Right ventricle myocardium inferior (tissue), 1 donor: Measurements from ENCODE around the gene POLK. TPM values are rescaled to one million over a fixed set of nuclear protein-coding genes. Genes with fewer than 3 reads are reported as not detected.
A peak's percentile ranks its signal among the peaks of the same experiment; 100 is the strongest.
"Not testable (repeated sequence)": the region's sequence is repeated elsewhere in the genome, so short reads cannot be mapped to it uniquely, and the experiment has no call there.

Source experiments
- ATAC-seq: fragments of 200-7000 bp; cut with Tn5 transposase; one replicate; pipeline ENCODE4 v1.9.1; 2020; ENCODE audit warnings: mild to moderate bottlenecking, moderate library complexity
- DNase-seq: peaks from one replicate; pipeline ENCODE4 v3.0.0; 2021; ENCODE audit errors: missing footprints
- intact Hi-C: fragments of 100-400 bp; cut with DNase I; formaldehyde crosslinking; loops from one replicate; pipeline ENCODE4 v1.11.0; 2022
- total RNA-seq: library from RNA; stranded (reverse); fragmentation: NEBNext Ultra II Directional; extraction: Animal tissue kit (Norgen Biotek cat#: 25700); gene quantifications from one replicate; pipeline ENCODE4 v1.2.1, GENCODE V29; 2021
- donor health status: DM: no; HTN: yes; CAD: no; lungs with severe emphysema.

POLK gene
- total RNA-seq, 1 donor from 2014 or later = 20.1 TPM

DNA sequence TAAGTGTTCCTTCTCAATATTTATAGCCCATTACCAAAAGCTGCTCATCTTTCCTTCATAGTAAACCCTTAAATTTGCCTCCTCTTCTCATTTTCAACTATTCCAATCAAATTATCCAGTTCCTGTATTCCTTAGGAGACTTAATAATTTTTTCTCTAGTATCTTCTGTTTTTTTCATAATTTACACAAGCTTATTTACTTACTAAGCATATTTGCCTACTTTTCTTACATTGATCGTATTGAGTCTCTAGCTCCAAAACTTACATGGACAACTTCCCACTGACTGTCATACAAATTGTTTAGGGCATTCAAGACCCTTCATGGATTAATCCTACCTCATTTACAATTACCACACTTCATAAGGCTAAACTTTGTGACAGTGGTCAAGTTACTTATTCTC is 3.9 kb upstream of the POLK start:
- DNase-seq = no peak
- intact Hi-C loops = loop anchor here (5.0 kb wide), 1 partner anchor 171 kb away; the partner anchor contains the start of gene HMGCR
- ATAC-seq = no peak

DNA sequence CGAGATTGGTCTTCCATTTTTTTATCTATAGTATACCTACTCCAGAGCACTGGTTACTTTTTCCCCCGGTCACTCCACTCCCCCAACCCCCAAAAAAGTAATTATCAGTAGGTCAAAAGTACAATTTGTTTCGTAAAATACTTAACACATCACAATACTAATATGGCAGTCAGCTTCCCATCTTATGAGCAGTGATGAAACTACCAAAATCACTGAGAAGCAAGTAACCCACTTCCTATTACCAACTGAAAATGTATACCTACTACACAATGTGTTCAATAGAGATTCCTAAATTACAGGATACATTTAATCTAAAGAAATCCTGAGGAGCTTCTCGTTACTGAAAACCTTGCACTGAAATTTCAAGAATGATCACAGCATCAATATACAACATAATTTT is 2.1 kb upstream of the POLK start:
- intact Hi-C loops = loop anchor here (5.0 kb wide), 1 partner anchor 172 kb away; the partner anchor contains the start of gene HMGCR
- ATAC-seq (no peak), DNase-seq (no peak)

DNA sequence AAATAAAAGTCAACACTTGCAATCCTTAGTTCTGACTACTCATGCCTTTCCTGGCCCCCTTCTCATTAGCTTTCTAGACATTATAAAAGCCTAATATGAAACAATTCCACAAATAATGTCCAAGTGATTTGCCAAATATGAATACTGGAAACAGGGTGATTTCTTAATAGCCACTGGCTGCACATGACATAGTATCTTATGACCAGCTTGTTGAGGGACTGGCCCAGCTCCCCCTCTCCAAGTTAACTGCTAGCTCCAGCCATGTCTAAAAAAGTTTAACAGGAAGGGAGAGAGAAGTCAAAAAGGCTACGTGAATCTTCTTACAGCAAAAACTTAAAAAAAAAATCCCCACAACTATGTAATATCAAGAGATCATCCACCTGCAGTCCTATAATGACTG is 1.7 kb upstream of the POLK start:
- intact Hi-C loops = loop anchor here (5.0 kb wide), 2 partner anchors 67 to 173 kb away; partner anchors contain the start of gene HMGCR
- DNase-seq (no peak), ATAC-seq (no peak)

GRCh38 chr5:75510417-75510835 is 1.3 kb upstream of the POLK start:
- peak; percentile 15 for ATAC-seq
- intact Hi-C loops = loop anchor here (5.0 kb wide), 1 partner anchor 67 kb away; no protein-coding TSS in a partner anchor
- DNase-seq = no peak

DNA sequence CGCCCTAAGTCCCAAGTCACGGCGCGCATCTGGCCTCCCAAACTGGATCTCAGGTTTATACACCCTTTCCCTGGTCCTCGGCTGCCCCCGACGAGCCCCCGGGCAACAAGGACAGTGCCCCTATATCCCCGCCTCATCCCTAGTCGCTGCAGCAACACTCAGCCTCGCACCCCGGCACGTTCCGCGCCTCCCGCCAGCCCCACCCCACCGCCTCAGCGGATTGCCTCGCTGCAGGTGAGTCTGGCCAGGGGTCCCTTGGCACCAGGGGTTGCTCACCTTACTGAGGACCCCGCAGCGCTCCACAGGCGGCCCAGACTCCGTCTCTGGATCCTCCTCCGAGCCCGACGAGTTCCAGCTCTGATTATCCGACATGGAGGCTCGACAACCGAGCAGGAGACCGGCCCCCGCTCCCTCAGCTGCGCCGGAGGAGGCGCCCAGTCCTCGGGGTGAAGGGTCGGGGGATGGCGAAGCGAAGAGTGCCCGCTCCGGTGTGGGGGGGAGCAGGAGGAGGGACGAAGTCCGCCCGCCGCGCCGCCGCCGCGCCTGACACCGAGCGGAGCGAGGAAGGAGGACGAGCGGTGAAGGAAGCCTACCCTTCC is 756 bp upstream of the POLK start:
- DNase-seq (peak; percentile 71), ATAC-seq (peak; percentile 67)
- intact Hi-C loops = loop anchor here (5.0 kb wide), 1 partner anchor 66 kb away; no protein-coding TSS in a partner anchor

DNA sequence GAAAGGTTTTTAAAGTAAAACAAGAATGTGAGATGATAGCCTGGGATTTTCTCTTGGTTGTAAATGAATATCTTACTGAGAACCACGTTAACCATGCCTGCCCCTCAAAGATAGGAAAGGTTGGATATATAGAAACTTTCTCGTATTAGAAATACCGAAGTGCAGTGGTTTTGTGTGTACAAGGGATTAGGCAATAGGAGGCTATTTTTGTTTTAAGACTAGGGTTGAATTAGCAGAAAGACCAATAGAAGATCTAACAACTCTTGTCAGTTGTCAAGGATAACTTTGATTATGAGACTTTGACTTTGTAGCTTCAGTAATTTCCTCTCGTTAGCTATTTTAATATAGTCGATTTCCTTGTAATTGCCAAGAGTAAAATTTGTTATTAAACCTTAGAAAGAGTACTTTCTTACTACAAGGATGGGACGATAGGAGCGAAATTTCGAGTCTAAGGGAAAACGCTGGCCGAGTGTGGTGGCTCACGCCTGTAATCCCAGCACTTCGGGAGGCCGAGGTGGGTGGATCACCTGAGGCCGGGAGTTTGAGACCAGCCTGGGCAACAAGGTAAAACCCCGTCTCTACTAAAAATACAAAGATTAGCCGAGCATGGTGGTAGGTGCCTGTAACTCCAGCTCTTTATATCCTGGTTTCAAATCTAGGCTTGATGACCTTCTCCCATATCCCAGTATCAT is 838 bp downstream of the POLK start:
- DNase-seq (no peak), ATAC-seq (no peak)
- intact Hi-C loops = loop anchor here (5.0 kb wide), 1 partner anchor 65 kb away; no protein-coding TSS in a partner anchor

GRCh38 chr5:75513841-75514240 is 2.1 kb downstream of the POLK start:
- DNase-seq (no peak), ATAC-seq (no peak)
- intact Hi-C loops = loop anchor here (5.0 kb wide), 1 partner anchor 63 kb away; no protein-coding TSS in a partner anchor

GRCh38 chr5:75514323-75514722 is 2.6 kb downstream of the POLK start:
- DNase-seq (no peak), ATAC-seq (no peak)
- intact Hi-C loops = loop anchor here (5.0 kb wide), 1 partner anchor 63 kb away; no protein-coding TSS in a partner anchor

- DNase-seq (no peak), ATAC-seq (no peak)
- intact Hi-C loops = no loop called here
Measured at GRCh38 chr5:75519761-75520160, 8.1 kb downstream of the POLK start.

GRCh38 chr5:75521195-75521594 is 9.5 kb downstream of the POLK start:
- intact Hi-C loops = no loop called here
- ATAC-seq = no peak
- DNase-seq = no peak

DNA sequence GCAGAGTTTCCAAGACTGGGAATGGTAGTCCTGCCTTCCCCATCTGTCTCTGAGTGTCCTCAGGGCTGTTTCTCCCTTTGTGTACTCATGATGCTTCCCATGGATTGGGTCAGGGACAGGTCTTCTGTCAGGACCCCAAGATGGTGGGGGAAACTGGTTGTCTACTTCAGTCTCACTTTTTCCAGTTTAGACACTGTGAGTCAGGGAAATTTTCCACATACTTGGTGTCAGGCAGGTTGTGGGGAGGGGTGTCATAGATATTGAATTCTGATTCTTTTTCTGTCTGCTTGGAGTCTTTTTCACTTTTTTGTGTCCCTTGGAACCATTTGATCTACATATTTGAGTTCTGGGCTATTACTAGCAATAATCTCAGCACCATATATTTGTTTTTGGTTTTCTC is 10.3 kb downstream of the POLK start:
- DNase-seq = no peak
- no peak for ATAC-seq
- intact Hi-C loops = no loop called here

- DNase-seq = no peak
- intact Hi-C loops = no loop called here
- no peak for ATAC-seq
Measured at GRCh38 chr5:75522542-75522941, 10.9 kb downstream of the POLK start.

DNA sequence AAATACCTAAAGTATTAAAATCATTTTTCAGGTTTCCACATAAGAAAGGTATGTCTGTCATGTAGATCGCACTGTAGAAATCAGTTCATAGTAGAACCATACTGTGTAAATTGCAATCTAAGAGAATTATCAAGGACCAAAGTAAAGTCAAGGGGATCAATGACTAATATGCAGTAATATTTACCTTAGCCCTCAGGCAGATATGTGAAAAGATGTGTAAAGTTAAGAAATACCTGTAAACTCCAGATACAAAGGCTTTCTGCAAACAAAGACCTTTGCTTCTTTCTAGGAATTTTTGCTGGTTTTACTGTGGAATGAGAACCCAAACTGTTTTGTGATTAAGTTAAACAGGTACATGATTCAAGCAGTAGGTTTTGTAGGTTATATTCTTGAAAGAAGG is 11.6 kb downstream of the POLK start:
- ATAC-seq = no peak
- no peak for DNase-seq
- intact Hi-C loops = no loop called here

DNA sequence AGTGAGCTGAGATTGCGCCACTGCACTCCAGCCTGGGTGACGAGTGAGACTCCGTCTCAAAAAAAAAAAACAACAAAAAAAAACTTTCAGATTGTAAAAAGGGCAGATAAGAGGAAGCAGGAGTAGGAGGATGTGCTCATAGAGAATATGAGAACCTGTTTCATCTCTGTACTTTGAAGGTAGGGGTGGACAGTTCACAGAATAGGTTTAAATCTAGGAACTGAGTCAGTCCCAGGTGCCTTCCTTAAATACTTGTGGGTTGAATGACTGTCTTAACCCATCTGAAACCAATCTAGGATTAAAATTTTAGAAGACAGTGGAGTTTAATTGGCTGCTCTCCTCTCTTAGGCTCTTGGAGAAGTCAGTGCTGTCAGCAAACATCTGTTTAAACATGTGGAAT is 12.4 kb downstream of the POLK start:
- DNase-seq (no peak), ATAC-seq (no peak)
- intact Hi-C loops = no loop called here

- intact Hi-C loops = no loop called here
- ATAC-seq (no peak), DNase-seq (no peak)
Measured at GRCh38 chr5:75524591-75524990, 12.9 kb downstream of the POLK start.

- ATAC-seq (no peak), DNase-seq (no peak)
- intact Hi-C loops = no loop called here
Measured at GRCh38 chr5:75525344-75525743, 13.7 kb downstream of the POLK start.

- ATAC-seq = no peak
- no peak for DNase-seq
- intact Hi-C loops = no loop called here
Measured at GRCh38 chr5:75526070-75526469, 14.4 kb downstream of the POLK start.

DNA sequence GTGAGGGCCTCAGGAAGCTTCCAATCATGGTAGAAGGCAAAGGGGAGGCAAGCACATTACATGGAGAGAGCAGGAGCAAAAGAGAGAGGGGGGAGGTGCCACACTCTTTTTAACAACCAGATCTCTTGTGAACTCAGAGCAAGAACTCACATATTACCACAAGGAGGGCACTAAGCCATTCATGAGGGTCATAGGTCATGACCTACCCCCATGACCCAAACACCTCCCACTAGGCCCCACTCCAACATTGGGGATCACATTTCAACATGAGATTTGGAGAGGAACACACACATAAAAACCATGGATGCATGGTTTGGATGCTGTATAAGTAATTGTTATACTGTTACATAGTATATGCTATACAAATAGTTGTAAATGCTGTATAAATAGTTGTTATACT is 17.5 kb downstream of the POLK start:
- intact Hi-C loops = no loop called here
- ATAC-seq = no peak

DNA sequence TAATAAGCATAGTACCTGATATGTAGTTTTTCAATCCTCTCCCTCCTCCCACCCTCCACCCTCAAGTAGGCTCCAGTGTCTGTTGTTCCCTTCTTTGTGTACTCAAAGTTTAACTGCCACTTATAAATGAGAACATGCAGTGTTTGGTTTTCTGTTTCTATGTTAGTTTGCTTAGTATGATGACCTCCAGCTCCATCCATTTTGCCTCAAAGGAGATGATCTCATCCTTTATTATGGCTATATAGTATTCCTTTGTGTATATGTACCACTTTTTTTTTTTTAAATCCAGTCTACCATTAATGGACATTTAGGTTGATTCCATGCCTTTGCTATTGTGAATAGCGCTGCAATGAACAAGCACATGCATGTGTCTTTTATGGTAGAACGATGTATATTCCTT is 20.5 kb downstream of the POLK start:
- intact Hi-C loops = no loop called here

More for the DNA sequence above, 17.5 kb downstream of the POLK start:
- no peak for DNase-seq

DNA sequence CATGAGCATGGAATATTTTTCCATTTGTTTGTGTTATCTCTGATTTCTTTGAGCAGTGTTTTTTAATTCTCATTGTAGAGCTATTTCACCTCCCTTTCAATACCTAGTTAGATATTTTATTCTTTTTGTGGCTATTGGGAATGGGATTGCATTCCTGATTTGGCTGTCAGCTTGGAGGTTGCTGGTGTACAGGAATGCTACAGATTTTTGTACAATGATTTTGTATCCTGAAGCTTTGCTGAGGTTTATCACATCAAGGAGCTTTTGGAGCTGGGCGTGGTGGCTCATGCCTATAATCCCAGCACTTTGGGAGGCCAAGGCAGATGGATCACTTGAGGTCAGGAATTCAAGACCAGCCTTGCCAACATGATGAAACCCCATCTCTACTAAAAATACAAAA is 22.0 kb downstream of the POLK start:
- ATAC-seq, intact Hi-C loops: not testable (repeated sequence)

More for the DNA sequence above, 20.5 kb downstream of the POLK start:
- ATAC-seq (no peak), DNase-seq (no peak)

More for the DNA sequence above, 22.0 kb downstream of the POLK start:
- not testable (repeated sequence) for DNase-seq
